ENCODE measurements around the gene KMO.

GRCh38 chr1:241550318-241550717, 18.1 kb downstream of the KMO start:
- TF ChIP-seq CTCF (conservative IDR thresholded peaks at IDR 0.05; ENCODE audit: low read depth, low read length): no peak
- TF ChIP-seq USF2 (IDR thresholded peaks at IDR 0.05; ENCODE audit: low read depth, low read length): no peak
- no peak for TF ChIP-seq POLR2A (IDR thresholded peaks at IDR 0.05; ENCODE audit: low read depth, low read length)
- no peak for TF ChIP-seq MAFK (IDR thresholded peaks at IDR 0.05; ENCODE audit: low read depth, low read length)
- TF ChIP-seq RCOR1 (IDR thresholded peaks at IDR 0.05; ENCODE audit: insufficient replicate concordance, low read length): no peak
- no peak for TF ChIP-seq CEBPB (IDR thresholded peaks at IDR 0.05; ENCODE audit: low read depth, low read length)
- no peak for TF ChIP-seq ELK1 (IDR thresholded peaks at IDR 0.05; ENCODE audit: borderline replicate concordance, low read depth, low read length)
- TF ChIP-seq RAD21 (IDR thresholded peaks at IDR 0.05; ENCODE audit: low read length): no peak
- no peak for TF ChIP-seq MAZ (IDR thresholded peaks at IDR 0.05; ENCODE audit: borderline replicate concordance, low read depth, low read length)
- TF ChIP-seq SMC3 (IDR thresholded peaks at IDR 0.05; ENCODE audit: low read depth, low read length): no peak
- no peak for TF ChIP-seq NFE2L2 (IDR thresholded peaks at IDR 0.05; ENCODE audit: low read depth, low read length)
- no peak for TF ChIP-seq MXI1 (IDR thresholded peaks at IDR 0.05; ENCODE audit: borderline replicate concordance, low read depth, low read length)

All from IMR-90 (cell line).